Panc1 (cell line): ENCODE data around the gene SREK1. TPM values are rescaled to one million over a fixed set of nuclear protein-coding genes. Genes with fewer than 3 reads are reported as not detected.

Source experiments
- ATAC-seq: fragments of 200-7000 bp; cut with Tn5 transposase; 2 replicates; pipeline ENCODE4 v1.9.1; 2020; ENCODE audit warnings: mild to moderate bottlenecking, moderate library complexity
- BruUV-seq: library from RNA; stranded (reverse); fragments of 400-500 nt; replicated peaks from 2 replicates; lab custom pipeline; 2021; lab: Mats Ljungman, UMichigan
- CTCF ChIA-PET: fragments of 300-600 bp; sonication (Branson Sonifier 250); formaldehyde crosslinking; loops from one replicate; lab custom pipeline; 2022; ENCODE audit warnings: antibody characterized with exemption; lab: Charles Lee
- POLR2A ChIA-PET: fragments of 300-600 bp; sonication (Branson Sonifier 250); formaldehyde crosslinking; loops from one replicate; lab custom pipeline; 2022; ENCODE audit warnings: antibody characterized with exemption; lab: Charles Lee
- DNase-seq: peaks from one replicate; pipeline ENCODE4 v3.0.0-alpha.2; 2010; ENCODE audit warnings: low read depth, low spot score
- H3K27ac ChIP-seq: 2 replicates; pipeline ENCODE4 v1.5.1; 2011; ENCODE audit warnings: mild to moderate bottlenecking, low read length, inconsistent platforms
- H3K27me3 ChIP-seq: fragments of 200-500 bp; sonication (Bioruptor generic); 2 replicates; pipeline ENCODE4 v1.6.0; 2014; ENCODE audit warnings: low read length, inconsistent platforms; ENCODE audit not compliant: control insufficient read depth, insufficient read depth
- H3K36me3 ChIP-seq: fragments of 200-500 bp; sonication (Bioruptor generic); 2 replicates; pipeline ENCODE4 v1.5.1; 2014; ENCODE audit warnings: inconsistent platforms, mild to moderate bottlenecking, low read length, moderate library complexity; ENCODE audit not compliant: control insufficient read depth, insufficient read depth
- H3K4me1 ChIP-seq: 2 replicates; pipeline ENCODE4 v1.5.1; 2011; ENCODE audit warnings: inconsistent platforms, mild to moderate bottlenecking, low read length, moderate library complexity; ENCODE audit not compliant: control insufficient read depth, insufficient read depth
- H3K4me3 ChIP-seq, 2 experiments: 2 replicates each; pipeline ENCODE4 v1.5.1; 2011 to 2012; ENCODE audit warnings: low read depth in 2 of 2, low read length in 2 of 2, mild to moderate bottlenecking in 2 of 2, inconsistent platforms in 1 of 2, moderate library complexity in 1 of 2
- H3K9me3 ChIP-seq: fragments of 200-500 bp; sonication (Bioruptor generic); 2 replicates; pipeline ENCODE4 v1.5.1; 2014; ENCODE audit warnings: low read depth, mild to moderate bottlenecking, inconsistent platforms, low read length, moderate library complexity; ENCODE audit not compliant: control insufficient read depth, insufficient read depth
- CTCF ChIP-seq: fragments of 450-650 bp; IDR thresholded peaks from 2 replicates; pipeline ENCODE4 v1.5.1; 2017; ENCODE audit warnings: mild to moderate bottlenecking
- POLR2AphosphoS5 ChIP-seq: IDR thresholded peaks from 2 replicates; pipeline ENCODE4 v1.6.1; 2012; ENCODE audit warnings: mild to moderate bottlenecking, low read depth, low read length, moderate library complexity
- REST ChIP-seq, 2 experiments: IDR thresholded peaks; 2 replicates each; pipeline ENCODE4 v1.6.1; 2011 to 2012; ENCODE audit warnings: low read depth in 2 of 2, control low read depth in 1 of 2, low read length in 1 of 2, mild to moderate bottlenecking in 1 of 2, moderate library complexity in 1 of 2; ENCODE audit not compliant: insufficient read depth in 1 of 2
- SIN3A ChIP-seq: IDR thresholded peaks from 2 replicates; pipeline ENCODE4 v1.6.1; 2012; ENCODE audit warnings: low read depth, mild to moderate bottlenecking, low read length, moderate library complexity, borderline replicate concordance; ENCODE audit not compliant: insufficient read depth
- TCF7L2 ChIP-seq: IDR thresholded peaks from 2 replicates; pipeline ENCODE4 v1.6.1; 2011; ENCODE audit warnings: mild to moderate bottlenecking, low read depth, low read length, inconsistent platforms
- in situ Hi-C: cut with HindIII; loops from 2 replicates; pipeline ENCODE4 v1.10.0; 2016; ENCODE audit warnings: low sequenced_read_pairs, low pct_unique_long_range_greater_than_20kb
- intact Hi-C: fragments of 100-400 bp; cut with micrococcal nuclease; formaldehyde crosslinking; loops from one replicate; pipeline ENCODE4 v1.10.0; 2022; ENCODE audit not compliant: unreplicated experiment
- total RNA-seq: library from RNA; stranded (reverse); gene quantifications from one replicate; pipeline ENCODE4 v1.2.1, GENCODE V29; 2021; ENCODE audit not compliant: unreplicated experiment

The SREK1 gene
- total RNA-seq, 1 experiment from 2014 or later, result 89.7 TPM

GRCh38 chr5:66206465-66206864 lies 62.4 kb downstream of the SREK1 start:
- Histone ChIP-seq H3K4me3 (no peak overlapping the region), H3K9me3 (no peaks in the 10 kb centered on the region), H3K27ac (no peak overlapping the region), H3K4me1 (no peaks in the 10 kb centered on the region), H3K27me3 (no peaks in the 10 kb centered on the region), H3K36me3 (no peaks in the 10 kb centered on the region)
- ATAC-seq (no peak), DNase-seq (no peak)
- ChIA-PET CTCF (no interaction called here), POLR2A (no interaction called here)
- BruUV-seq, result no TSS peak
- TF ChIP-seq REST (IDR thresholded peaks at IDR 0.05; ENCODE audit: insufficient read depth in 1 of 2, low read depth in 2 of 2, low read length in 1 of 2) (no peak), POLR2AphosphoS5 (no peak), SIN3A (no peak), TCF7L2 (no peak), CTCF (no peak)
- in situ Hi-C loops, result no loop called here
- intact Hi-C loops, result no loop called here

- Histone ChIP-seq H3K4me3 (no peak overlapping the region), H3K4me1 (no peaks in the 10 kb centered on the region), H3K36me3 (no peaks in the 10 kb centered on the region), H3K27me3 (no peaks in the 10 kb centered on the region), H3K27ac (no peak overlapping the region), H3K9me3 (no peaks in the 10 kb centered on the region)
- no TSS peak for BruUV-seq
- ChIA-PET CTCF (no interaction called here), POLR2A (no interaction called here)
- in situ Hi-C loops, result no loop called here
- no peak for ATAC-seq
- TF ChIP-seq POLR2AphosphoS5, result no peak
- TF ChIP-seq CTCF, result no peak
- TF ChIP-seq REST (IDR thresholded peaks at IDR 0.05; ENCODE audit: insufficient read depth in 1 of 2, low read depth in 2 of 2, low read length in 1 of 2), result no peak
- no peak for TF ChIP-seq SIN3A
- TF ChIP-seq TCF7L2, result no peak
- no peak for DNase-seq
- intact Hi-C loops, result no loop called here
Measured at GRCh38 chr5:66207800-66208561, 63.9 kb downstream of the SREK1 start.
